IPS-15b (cell line): ENCODE data around the gene LSM7.
A peak's percentile ranks its signal among the peaks of the same experiment; 100 is the strongest.

Source experiments
- H3K27me3 ChIP-seq: one replicate; pipeline ENCODE4 v1.6.1; 2013; ENCODE audit warnings: low read length; ENCODE audit not compliant: control insufficient read depth, insufficient read depth
- H3K36me3 ChIP-seq: one replicate; pipeline ENCODE4 v1.6.1; 2013; ENCODE audit warnings: low read length; ENCODE audit not compliant: control insufficient read depth, insufficient read depth
- H3K4me1 ChIP-seq: one replicate; pipeline ENCODE4 v1.6.1; 2013; ENCODE audit warnings: mild to moderate bottlenecking, low read length; ENCODE audit not compliant: control insufficient read depth, insufficient read depth
- H3K4me3 ChIP-seq: one replicate; pipeline ENCODE4 v1.5.1; 2013; ENCODE audit warnings: low read depth, low read length
- H3K9ac ChIP-seq: one replicate; pipeline ENCODE4 v1.6.1; 2013; ENCODE audit warnings: low read depth, mild to moderate bottlenecking, low read length
- H3K9me3 ChIP-seq: one replicate; pipeline ENCODE4 v1.6.1; 2013; ENCODE audit warnings: mild to moderate bottlenecking, low read length; ENCODE audit not compliant: control insufficient read depth, insufficient read depth

Gene LSM7

GRCh38 chr19:2361246-2362045, 33.1 kb upstream of the LSM7 start:
- H3K4me1 ChIP-seq: no peaks in the 10 kb centered on the region
- H3K27me3 ChIP-seq: peaks cover 2% of the 10 kb centered on the region
- no peaks in the 10 kb centered on the region for H3K9me3 ChIP-seq
- H3K4me3 ChIP-seq: no peak overlapping the region
- H3K9ac ChIP-seq: no peak overlapping the region
- H3K36me3 ChIP-seq: no peaks in the 10 kb centered on the region

DNA sequence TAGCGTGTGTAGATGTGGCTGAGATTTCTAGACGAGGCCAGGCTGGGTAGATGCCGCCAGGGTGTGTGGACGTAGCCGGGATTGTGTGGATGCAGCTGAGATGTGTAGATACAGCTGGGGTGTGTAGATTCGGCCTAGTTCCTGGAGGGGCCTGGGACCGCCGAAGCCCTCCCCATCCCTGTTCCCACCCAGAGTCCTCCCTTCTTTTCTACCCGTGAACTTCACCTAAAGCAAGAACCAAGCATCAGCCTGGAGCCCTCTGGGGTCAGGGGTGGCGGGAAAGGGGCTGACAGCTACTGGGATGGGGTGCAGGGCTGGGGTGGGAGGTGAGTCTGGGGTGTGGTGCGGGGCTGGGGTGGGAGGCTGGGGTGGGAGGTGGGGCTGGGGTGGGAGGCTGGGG, 32.4 kb upstream of the LSM7 start:
- Histone ChIP-seq H3K36me3 (no peaks in the 10 kb centered on the region), H3K4me1 (no peaks in the 10 kb centered on the region), H3K4me3 (no peak overlapping the region), H3K9ac (no peak overlapping the region), H3K9me3 (no peaks in the 10 kb centered on the region), H3K27me3 (peaks cover 2% of the 10 kb centered on the region)

DNA sequence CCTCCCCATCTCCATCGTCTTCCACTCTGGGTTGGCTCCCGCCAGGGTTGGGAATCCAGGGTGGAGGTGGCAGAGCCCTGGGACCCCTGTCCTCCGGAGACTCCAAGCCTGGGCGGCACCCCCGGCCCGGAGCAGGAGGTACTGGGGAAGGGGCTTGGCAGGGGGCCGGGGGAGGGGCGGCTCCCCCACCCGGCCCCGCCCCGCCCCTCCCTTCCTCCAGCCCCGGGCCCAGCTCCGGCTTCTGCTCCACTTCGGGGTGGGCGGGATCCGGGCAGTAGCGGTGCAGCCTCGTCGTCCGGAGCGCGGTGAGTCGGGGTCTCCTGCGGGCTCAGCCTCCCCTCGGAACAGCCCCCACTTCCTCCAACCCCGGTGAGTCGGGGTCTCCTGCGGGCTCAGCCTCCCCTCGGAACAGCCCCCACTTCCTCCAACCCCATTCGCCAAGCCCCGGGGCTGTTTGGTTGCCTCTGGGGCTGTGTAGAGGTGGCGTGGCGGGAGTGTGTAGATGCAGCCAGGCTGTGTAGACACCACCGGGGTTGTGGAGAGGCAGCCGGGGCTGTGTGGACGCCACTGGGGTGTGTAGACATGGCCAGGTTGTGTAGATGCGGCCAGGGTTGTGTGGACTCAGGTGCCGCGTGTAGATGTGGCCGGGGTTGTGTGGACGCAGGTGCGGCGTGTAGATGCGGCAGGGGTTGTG, 31.8 kb upstream of the LSM7 start, which contains the start of gene TMPRSS9:
Gene TMPRSS9, plus strand, starts transcription at position 274 of the 694 bp plus-strand sequence. CDS start 29,521 bp downstream, outside the sequence.
- peak within 1 kb of the TSS; percentile 19 for H3K4me3 ChIP-seq
- peaks cover 2% of the 10 kb centered on the region for H3K27me3 ChIP-seq
- no peaks in the 10 kb centered on the region for H3K9me3 ChIP-seq
- no peak within 1 kb of the TSS for H3K9ac ChIP-seq
- no peaks in the 10 kb centered on the region for H3K4me1 ChIP-seq
- H3K36me3 ChIP-seq: no peaks in the 10 kb centered on the region

DNA sequence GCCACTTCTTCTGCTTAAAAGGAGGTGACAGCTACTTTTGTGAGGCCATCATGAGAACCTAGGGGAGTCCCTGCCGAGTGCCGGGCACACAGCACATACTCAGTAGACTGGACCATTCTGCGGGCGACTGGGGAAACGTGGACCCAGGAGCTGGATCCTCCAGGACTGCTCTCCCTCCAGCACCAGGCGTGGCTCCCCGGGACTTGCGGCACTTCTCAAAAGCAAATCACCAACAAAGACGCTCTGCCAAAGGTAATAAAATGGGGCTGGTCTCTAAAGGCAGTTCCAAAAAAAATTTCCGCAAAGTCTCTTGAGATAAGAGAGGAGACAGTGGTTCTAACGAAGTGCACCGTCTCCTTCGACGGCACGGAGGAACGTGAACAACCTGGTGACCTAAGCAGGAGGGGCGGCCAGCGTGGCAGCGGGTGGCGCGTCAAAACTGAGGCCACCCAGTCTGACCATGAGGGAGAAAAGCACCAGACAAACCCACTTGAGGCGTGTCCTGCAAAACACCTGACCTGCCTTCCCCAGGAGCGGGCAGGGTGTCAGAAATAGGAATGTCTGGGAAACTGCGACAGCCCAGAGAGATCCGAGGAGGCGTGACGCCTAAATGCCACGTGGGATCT, 30.3 kb upstream of the LSM7 start:
- Histone ChIP-seq H3K9ac (no peak overlapping the region), H3K27me3 (peaks cover 2% of the 10 kb centered on the region), H3K36me3 (peaks cover 2% of the 10 kb centered on the region), H3K4me1 (no peaks in the 10 kb centered on the region), H3K4me3 (no peak overlapping the region), H3K9me3 (no peaks in the 10 kb centered on the region)

DNA sequence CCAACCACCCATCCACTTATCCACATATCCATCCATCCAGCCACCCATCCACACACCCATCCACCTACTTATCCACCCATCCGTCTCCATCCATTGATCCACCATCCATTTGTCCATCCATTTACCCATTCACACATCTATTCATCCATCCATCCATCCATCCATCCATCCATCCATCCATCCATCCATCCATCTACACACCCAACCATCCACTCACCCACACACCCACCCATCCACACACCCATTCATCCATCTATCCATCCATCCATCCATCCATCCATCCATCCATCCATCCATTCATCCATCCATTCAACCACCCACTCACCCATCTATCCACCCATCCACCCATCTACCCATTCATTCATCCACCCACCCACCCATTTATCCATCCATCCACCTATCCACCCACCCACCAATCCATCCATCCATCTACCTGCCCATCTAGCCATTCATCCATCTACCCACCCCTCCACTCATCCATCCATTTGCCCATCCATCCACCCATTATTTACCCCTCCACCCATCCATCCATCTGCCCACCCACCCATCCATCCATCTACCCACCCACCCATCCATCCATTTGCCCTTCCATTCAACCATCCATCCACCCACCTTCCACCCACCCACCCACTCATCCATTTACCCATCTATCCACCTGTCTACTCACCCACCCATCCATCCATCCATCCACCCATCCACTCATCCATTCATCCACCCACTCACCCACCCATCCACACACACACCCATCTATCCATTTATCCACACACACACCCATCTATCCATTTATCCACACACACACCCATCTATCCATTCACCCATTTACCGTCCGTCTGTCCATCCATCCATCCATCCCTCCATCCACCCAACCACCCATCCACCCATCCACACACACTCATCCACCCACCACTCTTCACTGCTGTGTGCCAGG, 29.2 kb upstream of the LSM7 start:
- H3K36me3 ChIP-seq: peaks cover 9% of the 10 kb centered on the region
- no peaks in the 10 kb centered on the region for H3K9me3 ChIP-seq
- H3K9ac ChIP-seq: no peak overlapping the region
- peaks cover 2% of the 10 kb centered on the region for H3K27me3 ChIP-seq
- H3K4me1 ChIP-seq: no peaks in the 10 kb centered on the region
- no peak overlapping the region for H3K4me3 ChIP-seq

GRCh38 chr19:2356036-2356646, 27.8 kb upstream of the LSM7 start:
- H3K27me3 ChIP-seq: peaks cover 2% of the 10 kb centered on the region
- H3K9me3 ChIP-seq: no peaks in the 10 kb centered on the region
- H3K9ac ChIP-seq: no peak overlapping the region
- peaks cover 13% of the 10 kb centered on the region for H3K36me3 ChIP-seq
- no peaks in the 10 kb centered on the region for H3K4me1 ChIP-seq
- H3K4me3 ChIP-seq: no peak overlapping the region

DNA sequence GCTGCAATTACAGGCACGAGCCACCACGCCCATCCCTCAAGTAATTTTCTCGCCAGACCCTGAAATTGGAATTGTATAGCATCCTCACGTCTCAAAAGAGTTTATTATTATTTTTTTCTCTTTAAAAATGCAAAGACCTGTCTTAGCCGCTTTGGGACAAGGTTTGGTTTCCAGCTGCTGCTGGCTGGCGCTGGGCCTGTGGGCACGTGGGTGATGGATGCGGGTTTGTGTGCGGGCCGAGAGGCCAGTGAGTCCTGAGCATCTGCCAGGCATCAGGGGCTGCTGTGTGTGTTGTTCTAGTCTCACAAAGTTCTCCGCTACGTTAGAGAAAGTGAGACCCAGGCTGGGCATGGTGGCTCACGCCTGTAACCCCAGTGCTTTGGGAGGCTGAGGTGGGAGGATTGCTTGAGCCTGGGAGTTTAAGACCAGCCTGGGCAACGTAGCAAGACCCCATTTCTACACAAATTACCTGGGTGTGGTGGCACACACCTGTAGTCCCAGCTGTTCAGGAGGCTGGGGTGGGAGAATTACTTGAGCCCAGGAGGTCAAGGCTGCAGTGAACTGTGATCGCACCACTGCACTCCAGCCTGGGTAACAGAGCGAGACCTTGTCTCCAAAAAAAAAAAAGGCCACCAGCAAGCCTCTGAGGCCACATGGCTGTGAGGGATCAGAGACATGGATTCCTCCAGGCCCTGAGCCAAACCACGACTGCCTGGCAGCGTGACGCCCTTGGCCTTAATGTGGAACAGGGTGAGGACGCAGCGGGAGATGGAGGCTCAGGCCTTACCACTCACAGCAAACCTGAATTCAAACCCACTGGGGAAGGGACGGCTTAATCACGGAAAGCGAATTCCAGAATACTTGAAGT, 27.0 kb upstream of the LSM7 start:
- Histone ChIP-seq H3K36me3 (peaks cover 16% of the 10 kb centered on the region), H3K9me3 (no peaks in the 10 kb centered on the region), H3K9ac (no peak overlapping the region)

DNA sequence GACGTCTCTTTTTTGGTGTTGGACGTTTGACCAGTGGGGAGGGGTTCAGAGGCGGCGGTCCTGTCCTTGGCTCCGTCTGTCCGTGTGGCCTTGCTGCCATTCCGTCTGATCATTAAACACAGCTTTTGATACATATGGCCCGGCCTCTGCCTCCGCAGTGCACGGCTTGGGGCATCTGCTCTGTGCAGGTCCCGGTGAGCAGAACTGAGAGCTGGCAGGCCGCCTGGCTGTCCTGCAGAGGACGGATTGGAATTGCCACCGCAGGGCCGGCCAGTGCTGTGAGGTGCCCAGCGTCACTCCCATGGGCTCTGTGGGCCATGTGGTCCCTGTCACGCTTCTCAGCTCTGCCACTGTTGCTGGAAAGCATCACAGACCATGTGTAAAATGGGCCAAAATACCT, 26.3 kb upstream of the LSM7 start:
- H3K4me3 ChIP-seq: no peak overlapping the region
- H3K36me3 ChIP-seq: peaks cover 16% of the 10 kb centered on the region
- no peaks in the 10 kb centered on the region for H3K9me3 ChIP-seq
- no peak overlapping the region for H3K9ac ChIP-seq
- no peaks in the 10 kb centered on the region for H3K4me1 ChIP-seq
- no peaks in the 10 kb centered on the region for H3K27me3 ChIP-seq

More for the DNA sequence above, 27.0 kb upstream of the LSM7 start:
- Histone ChIP-seq H3K4me1 (no peaks in the 10 kb centered on the region), H3K4me3 (no peak overlapping the region), H3K27me3 (peaks cover under 1% of the 10 kb centered on the region)

GRCh38 chr19:2353887-2354592, 25.7 kb upstream of the LSM7 start:
- peaks cover 16% of the 10 kb centered on the region for H3K36me3 ChIP-seq
- H3K9ac ChIP-seq: no peak overlapping the region
- H3K9me3 ChIP-seq: no peaks in the 10 kb centered on the region
- no peaks in the 10 kb centered on the region for H3K4me1 ChIP-seq
- no peaks in the 10 kb centered on the region for H3K27me3 ChIP-seq
- H3K4me3 ChIP-seq: no peak overlapping the region
